Sigmoid colon (tissue), 7 donors: ENCODE data around the gene HLA-DOB. TPM values are rescaled to one million over a fixed set of nuclear protein-coding genes. Genes with fewer than 3 reads are reported as not detected.
A peak's percentile ranks its signal among the peaks of the same experiment; 100 is the strongest.

Source experiments
- DNase-seq: peaks from one replicate; pipeline ENCODE4 v3.0.0-alpha.2; 2019
- H3K27ac ChIP-seq, 4 donors: fragments of 200-600 bp; sonication (generic); one replicate each; pipeline ENCODE4 v1.5.1; 2016 to 2019; ENCODE audit warnings: mild to moderate bottlenecking in 1 of 4
- H3K27me3 ChIP-seq, 3 donors: fragments of 200-600 bp; sonication (generic); one replicate each; pipeline ENCODE4 v1.5.1; 2019; ENCODE audit warnings: mild to moderate bottlenecking in 1 of 3
- H3K36me3 ChIP-seq, 4 donors: fragments of 200-600 bp; sonication (generic); one replicate each; pipeline ENCODE4 v1.5.1; 2016 to 2019
- H3K4me1 ChIP-seq, 4 donors: fragments of 200-600 bp; sonication (generic); one replicate each; pipeline ENCODE4 v1.5.1; 2017 to 2019
- H3K4me3 ChIP-seq, 4 donors: fragments of 200-600 bp; sonication (generic); one replicate each; pipeline ENCODE4 v1.5.1; 2017 to 2019; ENCODE audit warnings: mild to moderate bottlenecking in 2 of 4, moderate library complexity in 1 of 4
- H3K9me3 ChIP-seq, 4 donors: fragments of 200-600 bp in 3 of 4; sonication (generic) in 3 of 4; one replicate each; pipeline versions ENCODE4 v1.5.1 to v1.6.1; 2013 to 2019
- EP300 ChIP-seq, 4 donors: sonication (generic); formaldehyde crosslinking; IDR thresholded peaks; one replicate each; pipeline ENCODE4 v1.6.1; 2017; ENCODE audit warnings: antibody characterized with exemption in 4 of 4
- POLR2A ChIP-seq, 2 donors: fragments of 450-650 bp; IDR thresholded peaks; one replicate each; pipeline ENCODE4 v1.6.1; 2016; ENCODE audit warnings: antibody characterized with exemption in 2 of 2, mild to moderate bottlenecking in 2 of 2, moderate library complexity in 2 of 2
- POLR2AphosphoS5 ChIP-seq, 4 donors: sonication (generic); formaldehyde crosslinking; IDR thresholded peaks; one replicate each; pipeline ENCODE4 v1.6.1; 2017; ENCODE audit warnings: antibody characterized with exemption in 4 of 4
- WGBS, 2 donors: extraction: QIAGEN DNeasy Blood & Tissue Kit; methylation state at CpG; one replicate each; pipeline ENCODE4 v1.1.7; 2013; 5-methylcytosine and 5-hydroxymethylcytosine counted together
- intact Hi-C: fragments of 100-400 bp; cut with DNase I; formaldehyde crosslinking; loops from one replicate; pipeline ENCODE4 v1.15.1; 2023
- polyA plus RNA-seq, 3 donors: library from polyadenylated mRNA; stranded (reverse); fragments of 200-250 nt; gene quantifications; one replicate each; pipeline ENCODE4 v1.2.3, GENCODE V29; 2013
- total RNA-seq, 4 donors: library from RNA; depleted of rRNA; stranded (reverse); fragments of >200 nt; gene quantifications; one replicate each; pipeline ENCODE4 v1.1.0, GENCODE V29; 2016
- TF ChIP-seq, protein P1 (sequence below), 4 experiments: fragments of 450-650 bp in 3 of 4; fragments of 200-600 bp in 1 of 4; IDR thresholded peaks; one replicate each; pipeline ENCODE4 v1.5.1; 2016 to 2019; ENCODE audit warnings: antibody characterized with exemption in 4 of 4, mild to moderate bottlenecking in 3 of 4, moderate library complexity in 2 of 4
- donor health status: healthy with polysubstance abuse.
- donor health status: Bipolar disorder and iron deficiency.
- donor health status: healthy.

HLA-DOB gene
- total and polyA plus RNA-seq, 7 donors: 0.68 to 31.8 (median 1.6) TPM; not detected in 2

- no peak for DNase-seq
- TF ChIP-seq POLR2A (IDR thresholded peaks at IDR 0.05) (no peak), POLR2AphosphoS5 (IDR thresholded peaks at IDR 0.05) (no peak), EP300 (IDR thresholded peaks at IDR 0.05) (no peak)
- TF ChIP-seq, protein P1, sequence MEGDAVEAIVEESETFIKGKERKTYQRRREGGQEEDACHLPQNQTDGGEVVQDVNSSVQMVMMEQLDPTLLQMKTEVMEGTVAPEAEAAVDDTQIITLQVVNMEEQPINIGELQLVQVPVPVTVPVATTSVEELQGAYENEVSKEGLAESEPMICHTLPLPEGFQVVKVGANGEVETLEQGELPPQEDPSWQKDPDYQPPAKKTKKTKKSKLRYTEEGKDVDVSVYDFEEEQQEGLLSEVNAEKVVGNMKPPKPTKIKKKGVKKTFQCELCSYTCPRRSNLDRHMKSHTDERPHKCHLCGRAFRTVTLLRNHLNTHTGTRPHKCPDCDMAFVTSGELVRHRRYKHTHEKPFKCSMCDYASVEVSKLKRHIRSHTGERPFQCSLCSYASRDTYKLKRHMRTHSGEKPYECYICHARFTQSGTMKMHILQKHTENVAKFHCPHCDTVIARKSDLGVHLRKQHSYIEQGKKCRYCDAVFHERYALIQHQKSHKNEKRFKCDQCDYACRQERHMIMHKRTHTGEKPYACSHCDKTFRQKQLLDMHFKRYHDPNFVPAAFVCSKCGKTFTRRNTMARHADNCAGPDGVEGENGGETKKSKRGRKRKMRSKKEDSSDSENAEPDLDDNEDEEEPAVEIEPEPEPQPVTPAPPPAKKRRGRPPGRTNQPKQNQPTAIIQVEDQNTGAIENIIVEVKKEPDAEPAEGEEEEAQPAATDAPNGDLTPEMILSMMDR (IDR thresholded peaks at IDR 0.05): no peak
- no peaks in the 10 kb centered on the region for H3K27me3 ChIP-seq
- H3K9me3 ChIP-seq: no peaks in the 10 kb centered on the region
- no peak overlapping the region for H3K4me3 ChIP-seq
- peaks cover 0 to 30% (median 9%) of the 10 kb centered on the region in 4 donors for H3K36me3 ChIP-seq
- 85 to 94% methylated on average over 5 of the region's 5 CpGs for WGBS, 2 donors
- H3K4me1 ChIP-seq: peaks cover 0 to 16% (median 11%) of the 10 kb centered on the region in 4 donors
- intact Hi-C loops: no loop called here
- no peak overlapping the region for H3K27ac ChIP-seq
These were observed 41.4 kb upstream of the HLA-DOB start for GRCh38 chr6:32858194-32858593.

DNA sequence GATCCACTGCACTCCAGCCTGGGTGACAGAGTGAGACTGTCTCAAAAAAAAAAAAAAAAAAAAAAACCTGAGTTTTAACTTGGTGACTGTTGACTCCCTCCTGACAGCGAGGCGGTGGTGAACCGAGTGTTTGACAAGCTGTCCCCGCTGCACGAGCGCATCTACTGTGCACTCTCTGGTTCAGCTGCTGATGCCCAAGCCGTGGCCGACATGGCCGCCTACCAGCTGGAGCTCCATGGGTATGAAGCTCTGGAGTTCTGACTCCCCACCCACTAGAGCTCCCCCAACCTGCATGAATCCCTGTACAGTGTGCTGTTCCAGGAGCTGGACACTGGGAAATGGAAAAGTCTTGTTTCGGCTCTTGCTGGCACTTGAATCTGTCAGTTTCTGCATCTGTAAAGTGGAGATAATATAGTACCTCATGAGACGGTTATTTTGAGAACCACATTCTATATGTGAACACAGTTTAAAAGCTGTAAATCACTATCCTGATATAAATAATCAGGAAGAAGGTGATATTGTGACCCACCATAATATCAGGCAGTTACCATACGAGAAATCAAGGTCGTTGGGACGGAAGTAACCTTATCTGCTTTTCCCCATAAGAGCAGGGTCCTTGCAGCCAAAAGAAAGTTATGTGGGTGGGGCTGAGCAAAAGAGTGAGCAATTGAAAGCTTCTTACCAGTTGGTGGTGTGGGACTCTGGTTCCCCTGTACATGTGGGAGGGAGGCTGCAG is 40.5 kb upstream of the HLA-DOB start:
- Histone ChIP-seq H3K27me3 (no peaks in the 10 kb centered on the region), H3K4me1 (peaks cover 0 to 18% (median 15%) of the 10 kb centered on the region in 4 donors), H3K27ac (no peak overlapping the region), H3K36me3 (peaks cover 0 to 30% (median 9%) of the 10 kb centered on the region in 4 donors), H3K4me3 (no peak overlapping the region), H3K9me3 (no peaks in the 10 kb centered on the region)
- DNase-seq: no peak
- intact Hi-C loops: no loop called here
- TF ChIP-seq POLR2AphosphoS5 (IDR thresholded peaks at IDR 0.05) (no peak), POLR2A (IDR thresholded peaks at IDR 0.05) (no peak), EP300 (IDR thresholded peaks at IDR 0.05) (no peak)
- TF ChIP-seq, protein P1 (IDR thresholded peaks at IDR 0.05): no peak
- WGBS, 2 donors: 87 to 89% methylated on average over 14 of the region's 14 CpGs

GRCh38 chr6:32855467-32856174 is 38.8 kb upstream of the HLA-DOB start:
- Histone ChIP-seq H3K4me1 (peaks cover 0 to 35% (median 26%) of the 10 kb centered on the region in 4 donors), H3K27ac (peak overlapping the region; percentile 96 to 99 (median 98)), H3K9me3 (no peaks in the 10 kb centered on the region), H3K4me3 (no peak overlapping the region), H3K27me3 (no peaks in the 10 kb centered on the region), H3K36me3 (peaks cover 0 to 41% (median 15%) of the 10 kb centered on the region in 4 donors)
- TF ChIP-seq POLR2AphosphoS5 (IDR thresholded peaks at IDR 0.05) (no peak), POLR2A (IDR thresholded peaks at IDR 0.05) (no peak), EP300 (IDR thresholded peaks at IDR 0.05) (no peak)
- TF ChIP-seq, protein P1 (IDR thresholded peaks at IDR 0.05): no peak
- 83 to 85% methylated on average over 8 of the region's 8 CpGs for WGBS, 2 donors
- intact Hi-C loops: no loop called here
- no peak for DNase-seq

DNA sequence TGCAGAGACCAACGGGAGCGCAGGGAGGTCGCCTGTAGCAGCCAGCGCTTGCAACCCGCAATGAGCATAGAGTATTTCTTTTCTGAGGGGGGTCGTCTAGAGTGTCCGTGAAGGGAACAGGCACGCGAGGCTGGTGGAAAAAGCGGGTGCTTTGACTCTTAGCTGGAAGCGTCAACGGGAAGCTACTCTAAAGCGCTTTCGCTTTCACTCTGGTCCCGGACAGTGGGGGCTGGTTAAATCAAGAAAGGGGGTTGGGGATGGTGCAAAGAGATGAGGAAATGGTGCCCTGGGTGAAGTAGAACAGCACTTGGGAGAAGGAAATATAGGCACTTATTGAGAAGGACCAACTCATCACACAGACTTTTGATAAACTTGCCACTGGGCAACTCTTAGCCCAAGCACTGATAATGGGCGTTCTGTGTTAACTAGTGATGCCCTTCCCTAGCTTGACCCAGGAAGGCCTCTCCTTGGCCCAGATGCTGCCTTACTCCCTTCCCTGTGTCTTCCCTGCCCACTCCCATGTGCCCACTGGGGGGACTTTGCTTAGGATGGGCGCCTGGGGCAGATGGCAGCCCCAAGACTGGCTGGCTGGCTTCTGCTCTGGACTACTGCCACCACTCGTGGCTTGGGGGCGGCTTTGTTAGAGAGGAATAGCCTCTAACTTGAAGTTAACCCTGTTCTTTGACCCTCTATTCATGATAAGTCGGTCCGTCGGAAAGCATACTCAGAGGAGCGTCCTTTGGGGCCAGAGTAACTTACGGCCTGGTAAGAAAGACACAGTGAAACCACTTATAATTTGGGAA is 37.8 kb upstream of the HLA-DOB start:
- intact Hi-C loops: loop anchor here (1.0 to 5.0 kb wide), 2 partner anchors 10 to 353 kb away; partner anchors contain the start of genes PSMB8 and RING1
- H3K4me3 ChIP-seq: peak overlapping the region; percentile 80 to 90 (median 82)
- H3K9me3 ChIP-seq: no peaks in the 10 kb centered on the region
- TF ChIP-seq EP300 (IDR thresholded peaks at IDR 0.05) (no peak), POLR2A (IDR thresholded peaks at IDR 0.05) (no peak)
- TF ChIP-seq, protein P1 (IDR thresholded peaks at IDR 0.05): no peak
- 10 to 17% methylated on average over 24 of the region's 24 CpGs for WGBS, 2 donors
- H3K4me1 ChIP-seq: peaks cover 0 to 35% (median 26%) of the 10 kb centered on the region in 4 donors
- peaks cover 7 to 46% (median 22%) of the 10 kb centered on the region in 4 donors for H3K36me3 ChIP-seq
- no peaks in the 10 kb centered on the region for H3K27me3 ChIP-seq
- peak; percentile 81 for DNase-seq
- peak overlapping the region; percentile 96 to 99 (median 98) for H3K27ac ChIP-seq
